WTC11 (cell line): ENCODE results near the gene IDH3B. TPM values are rescaled to one million over a fixed set of nuclear protein-coding genes. Genes with fewer than 3 reads are reported as not detected.

Experiments used
- ATAC-seq: fragments of 200-7000 bp; cut with Tn5 transposase; 2 replicates; pipeline ENCODE4 v1.10.0; 2021; ENCODE audit warnings: mild to moderate bottlenecking, moderate library complexity
- CTCF ChIA-PET: fragments of 300-600 bp; sonication (Branson Sonifier 250); formaldehyde crosslinking; loops from one replicate; lab custom pipeline; 2021; ENCODE audit warnings: antibody characterized with exemption; lab: Charles Lee
- POLR2A ChIA-PET: fragments of 350-600 bp; sonication (Branson Sonifier 250); formaldehyde crosslinking; loops from one replicate; lab custom pipeline; 2021; ENCODE audit warnings: antibody characterized with exemption; lab: Charles Lee
- DNase-seq: peaks from one replicate; pipeline ENCODE4 v3.0.0; 2021; ENCODE audit warnings: low spot score
- H3K27ac Mint-ChIP-seq: 2 replicates; pipeline ENCODE4 v1.8.0; 2021; ENCODE audit warnings: mixed read lengths
- H3K27me3 Mint-ChIP-seq: 2 replicates; pipeline ENCODE4 v1.8.0; 2021; ENCODE audit warnings: low read depth, mild to moderate bottlenecking, moderate library complexity, mixed read lengths
- H3K36me3 Mint-ChIP-seq: 2 replicates; pipeline ENCODE4 v1.8.0; 2021; ENCODE audit warnings: mixed read lengths
- H3K4me1 Mint-ChIP-seq: 2 replicates; pipeline ENCODE4 v1.8.0; 2022; ENCODE audit warnings: mixed read lengths
- H3K4me3 Mint-ChIP-seq: 2 replicates; pipeline ENCODE4 v1.8.0; 2021; ENCODE audit warnings: mild to moderate bottlenecking, moderate library complexity, mixed read lengths
- H3K9me3 Mint-ChIP-seq: 2 replicates; pipeline ENCODE4 v1.8.0; 2021; ENCODE audit warnings: mixed read lengths
- AFF4 ChIP-seq: sonication (generic); formaldehyde crosslinking; IDR thresholded peaks from 2 replicates; pipeline ENCODE4 v1.8.1; 2023; ENCODE audit warnings: mild to moderate bottlenecking, missing genetic modification reagents, borderline replicate concordance
- CBFB ChIP-seq: sonication (generic); formaldehyde crosslinking; IDR thresholded peaks from 2 replicates; pipeline ENCODE4 v1.8.1; 2022; ENCODE audit warnings: mild to moderate bottlenecking, low read depth, missing genetic modification reagents
- CREB1 ChIP-seq: sonication (generic); formaldehyde crosslinking; IDR thresholded peaks from 2 replicates; pipeline ENCODE4 v1.8.0; 2023; ENCODE audit warnings: mild to moderate bottlenecking, missing genetic modification reagents
- CREM ChIP-seq: sonication (generic); formaldehyde crosslinking; IDR thresholded peaks from 2 replicates; pipeline ENCODE4 v1.8.1; 2022; ENCODE audit warnings: mild to moderate bottlenecking, missing genetic modification reagents, moderate library complexity
- E2F5 ChIP-seq: sonication (generic); formaldehyde crosslinking; IDR thresholded peaks from 2 replicates; pipeline ENCODE4 v1.8.1; 2022; ENCODE audit warnings: mild to moderate bottlenecking, moderate library complexity, missing genetic modification reagents
- ERG ChIP-seq: fragments of 250-450 bp; sonication (Bioruptor Pico); IDR thresholded peaks from 2 replicates; pipeline ENCODE4 v1.8.0; 2021; ENCODE audit warnings: mild to moderate bottlenecking
- KAT7 ChIP-seq: sonication (generic); formaldehyde crosslinking; IDR thresholded peaks from 2 replicates; pipeline ENCODE4 v1.8.1; 2023; ENCODE audit warnings: missing genetic modification reagents, mild to moderate bottlenecking, borderline replicate concordance
- RORB ChIP-seq: fragments of 250-450 bp; sonication (Bioruptor Pico); IDR thresholded peaks from 2 replicates; pipeline ENCODE4 v1.9.0; 2021; ENCODE audit warnings: mild to moderate bottlenecking
- SMAD4 ChIP-seq: sonication (generic); formaldehyde crosslinking; IDR thresholded peaks from 2 replicates; pipeline ENCODE4 v1.8.0; 2022; ENCODE audit warnings: mild to moderate bottlenecking, missing genetic modification reagents
- SP1 ChIP-seq: sonication (generic); formaldehyde crosslinking; conservative IDR thresholded peaks from 2 replicates; pipeline ENCODE4 v1.8.1; 2022; ENCODE audit warnings: missing genetic modification reagents
- STAT6 ChIP-seq: sonication (generic); formaldehyde crosslinking; conservative IDR thresholded peaks from 2 replicates; pipeline ENCODE4 v1.8.1; 2023; ENCODE audit warnings: mild to moderate bottlenecking, low read depth, missing genetic modification reagents, moderate library complexity
- TEAD1 ChIP-seq: sonication (generic); formaldehyde crosslinking; IDR thresholded peaks from 2 replicates; pipeline ENCODE4 v1.8.0; 2022; ENCODE audit warnings: mild to moderate bottlenecking, missing genetic modification reagents
- TEAD4 ChIP-seq: sonication (generic); formaldehyde crosslinking; IDR thresholded peaks from 2 replicates; pipeline ENCODE4 v1.8.0; 2022; ENCODE audit warnings: mild to moderate bottlenecking, missing genetic modification reagents
- USF1 ChIP-seq: sonication (generic); formaldehyde crosslinking; IDR thresholded peaks from 2 replicates; pipeline ENCODE4 v1.8.0; 2022; ENCODE audit warnings: mild to moderate bottlenecking, missing genetic modification reagents
- ZNF121 ChIP-seq: sonication (generic); formaldehyde crosslinking; IDR thresholded peaks from 2 replicates; pipeline ENCODE4 v1.8.0; 2023; ENCODE audit warnings: missing genetic modification reagents
- ZNF232 ChIP-seq: sonication (generic); formaldehyde crosslinking; IDR thresholded peaks from 2 replicates; pipeline ENCODE4 v1.8.0; 2022; ENCODE audit warnings: mild to moderate bottlenecking, missing genetic modification reagents
- ZNF423 ChIP-seq: fragments of 250-450 bp; sonication (Bioruptor Pico); IDR thresholded peaks from 2 replicates; pipeline ENCODE4 v2.1.2; 2022; ENCODE audit warnings: mild to moderate bottlenecking, moderate library complexity
- ZNF671 ChIP-seq: fragments of 250-450 bp; sonication (Bioruptor Pico); IDR thresholded peaks from 2 replicates; pipeline ENCODE4 v1.8.0; 2021; ENCODE audit warnings: mild to moderate bottlenecking
- total RNA-seq: library from RNA; stranded (reverse); gene quantifications from 3 replicates; pipeline ENCODE4 v1.2.3, GENCODE V29; 2021

Gene IDH3B
- total RNA-seq, 1 experiment from 2014 or later, result 136 TPM

GRCh38 chr20:2691663-2692035, 27.6 kb upstream of the IDH3B start (continued):
- TF ChIP-seq RORB (CRISPR knock-in tag), result no peak

GRCh38 chr20:2691127-2691526, 27.1 kb upstream of the IDH3B start:
- Mint-ChIP-seq H3K4me1 (peaks cover 32% of the 10 kb centered on the region), H3K27me3 (peaks cover 88% of the 10 kb centered on the region), H3K36me3 (peaks cover 5% of the 10 kb centered on the region), H3K9me3 (no peaks in the 10 kb centered on the region), H3K27ac (no peak overlapping the region), H3K4me3 (peak overlapping the region; percentile 85)
- ATAC-seq (no peak), DNase-seq (no peak)
- ChIA-PET CTCF (no interaction called here), POLR2A (no interaction called here)
- TF ChIP-seq AFF4 (no peak), CBFB (CRISPR knock-in tag) (no peak), SP1 (no peak), CREM (CRISPR knock-in tag) (no peak), USF1 (CRISPR knock-in tag) (no peak)

- DNase-seq (no peak), ATAC-seq (no peak)
- ChIA-PET POLR2A (no interaction called here), CTCF (no interaction called here)
- Mint-ChIP-seq H3K27me3 (peaks cover 88% of the 10 kb centered on the region), H3K27ac (no peak overlapping the region), H3K36me3 (peaks cover 5% of the 10 kb centered on the region), H3K9me3 (no peaks in the 10 kb centered on the region), H3K4me1 (peaks cover 31% of the 10 kb centered on the region), H3K4me3 (peak overlapping the region; percentile 85)
- no peak for TF ChIP-seq ZNF121
- no peak for TF ChIP-seq ZNF671
- TF ChIP-seq SMAD4 (CRISPR knock-in tag), result no peak
- no peak for TF ChIP-seq E2F5 (CRISPR knock-in tag)
- no peak for TF ChIP-seq CREM (CRISPR knock-in tag)
- TF ChIP-seq TEAD4 (CRISPR knock-in tag), result no peak
- TF ChIP-seq TEAD1 (CRISPR knock-in tag), result no peak
- TF ChIP-seq STAT6 (CRISPR knock-in tag), result no peak
- no peak for TF ChIP-seq CREB1 (CRISPR knock-in tag)
- no peak for TF ChIP-seq KAT7 (CRISPR knock-in tag)
- no peak for TF ChIP-seq ZNF232 (CRISPR knock-in tag)
- no peak for TF ChIP-seq ERG (CRISPR knock-in tag)
- no peak for TF ChIP-seq ZNF423 (CRISPR knock-in tag)
Observed at GRCh38 chr20:2690718-2691117, 26.7 kb upstream of the IDH3B start.
